CD4-positive, alpha-beta memory T cell (primary cell): Measurements from ENCODE around the gene ATP5PD. TPM values are rescaled to one million over a fixed set of nuclear protein-coding genes. Genes with fewer than 3 reads are reported as not detected.
A peak's percentile ranks its signal among the peaks of the same experiment; 100 is the strongest.

Source experiments
- CTCF ChIA-PET: fragments of 350-600 bp; sonication (Branson Sonifier 250); formaldehyde crosslinking; loops from one replicate; lab custom pipeline; 2021; ENCODE audit warnings: inconsistent platforms; ENCODE audit not compliant: partially characterized antibody; lab: Charles Lee
- POLR2A ChIA-PET: fragments of 350-600 bp; sonication (Branson Sonifier 250); formaldehyde crosslinking; loops from one replicate; lab custom pipeline; 2021; ENCODE audit not compliant: partially characterized antibody; lab: Charles Lee
- DNase-seq, 5 donors: peaks; one replicate each; pipeline versions ENCODE4 v3.0.0 to v3.0.0-alpha.2; 2020 to 2022; ENCODE audit warnings: mixed read lengths in 1 of 5
- H3K27ac ChIP-seq: one replicate; pipeline ENCODE4 v1.7.0; 2013; ENCODE audit warnings: low read depth, low read length
- H3K27me3 ChIP-seq: 2 replicates; pipeline ENCODE4 v1.7.0; 2013; ENCODE audit warnings: mild to moderate bottlenecking, low read length, moderate library complexity; ENCODE audit not compliant: insufficient read depth
- H3K36me3 ChIP-seq: 2 replicates; pipeline ENCODE4 v1.7.0; 2013; ENCODE audit warnings: mild to moderate bottlenecking, low read length, moderate library complexity; ENCODE audit not compliant: insufficient read depth
- H3K4me1 ChIP-seq: 2 replicates; pipeline ENCODE4 v1.7.0; 2013; ENCODE audit warnings: mild to moderate bottlenecking, low read length, moderate library complexity; ENCODE audit not compliant: insufficient read depth
- H3K4me3 ChIP-seq, 2 donors: one replicate each; pipeline ENCODE4 v1.7.0; 2013; ENCODE audit warnings: low read length in 2 of 2, mild to moderate bottlenecking in 1 of 2
- H3K9me3 ChIP-seq, 2 donors: one replicate each; pipeline ENCODE4 v1.7.0; 2013; ENCODE audit warnings: low read length in 2 of 2, control low read depth in 1 of 2; ENCODE audit not compliant: control insufficient read depth in 1 of 2
- H3K27ac Mint-ChIP-seq, 7 donors: one replicate each; pipeline ENCODE4 v1.8.0; 2020 to 2021; ENCODE audit warnings: mixed read lengths in 7 of 7, mild to moderate bottlenecking in 6 of 7, inconsistent platforms in 3 of 7, moderate library complexity in 3 of 7
- H3K27me3 Mint-ChIP-seq, 2 donors: one replicate each; pipeline ENCODE4 v1.8.0; 2020 to 2021; ENCODE audit warnings: mixed read lengths in 2 of 2
- H3K36me3 Mint-ChIP-seq, 2 donors: one replicate each; pipeline ENCODE4 v1.8.0; 2020 to 2021; ENCODE audit warnings: mixed read lengths in 2 of 2, inconsistent platforms in 1 of 2, mild to moderate bottlenecking in 1 of 2
- H3K4me1 Mint-ChIP-seq, 4 donors: one replicate each; pipeline ENCODE4 v1.8.0; 2020 to 2021; ENCODE audit warnings: mixed read lengths in 4 of 4, mild to moderate bottlenecking in 1 of 4
- H3K4me3 Mint-ChIP-seq, 8 donors: one replicate each; pipeline ENCODE4 v1.8.0; 2020 to 2021; ENCODE audit warnings: mixed read lengths in 8 of 8, mild to moderate bottlenecking in 7 of 8, moderate library complexity in 6 of 8, inconsistent platforms in 3 of 8
- H3K9me3 Mint-ChIP-seq, 8 donors: one replicate each; pipeline ENCODE4 v1.8.0; 2020 to 2021; ENCODE audit warnings: mixed read lengths in 8 of 8, mild to moderate bottlenecking in 5 of 8, inconsistent platforms in 3 of 8, moderate library complexity in 1 of 8
- intact Hi-C: fragments of 100-400 bp; cut with micrococcal nuclease; formaldehyde crosslinking; loops from one replicate; pipeline ENCODE4 v1.15.1; 2023
- polyA plus RNA-seq, 2 donors: library from polyadenylated mRNA; unstranded; fragments of 300-500 nt; fragmentation: Illumina TruSeq; gene quantifications; one replicate each; pipeline ENCODE4 v1.2.3, GENCODE V29; 2021
- total RNA-seq, 2 experiments: library from RNA; stranded (reverse); gene quantifications; one replicate each; pipeline ENCODE4 v1.2.3, GENCODE V29; 2021

Gene ATP5PD
- total and polyA plus RNA-seq, 4 experiments from 2014 or later = 167 to 552 (median 300) TPM

DNA sequence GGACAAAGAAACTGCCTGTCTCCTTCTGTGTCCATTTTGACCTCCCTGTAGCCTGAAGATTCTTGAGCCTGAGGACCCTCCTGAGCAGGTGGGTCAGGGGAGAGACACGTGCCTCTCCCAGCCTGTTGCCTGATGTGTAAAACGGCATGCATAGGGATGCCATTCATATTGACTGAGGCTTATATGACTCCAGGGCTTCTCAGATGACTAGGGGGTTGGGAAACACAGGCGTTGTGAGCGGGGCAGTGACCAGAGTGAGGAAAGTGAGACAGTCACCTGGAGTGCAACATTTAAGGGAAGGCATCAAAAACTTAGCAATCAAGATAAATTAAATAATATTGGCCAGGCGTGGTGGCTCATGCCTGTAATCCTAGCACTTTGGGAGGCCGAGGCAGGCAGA lies 35.9 kb upstream of the ATP5PD start:
- POLR2A ChIA-PET = interaction anchor here (1.1 kb wide), 1 partner anchor 15 kb away, joined by 3 read pairs; no protein-coding TSS in a partner anchor
- Histone ChIP-seq H3K27me3 (no peaks in the 10 kb centered on the region), H3K4me1 (peaks cover 34% of the 10 kb centered on the region), H3K9me3 (no peaks in the 10 kb centered on the region), H3K4me3 (no peak overlapping the region), H3K27ac (no peak overlapping the region), H3K36me3 (no peaks in the 10 kb centered on the region)
- Mint-ChIP-seq H3K4me3 (no peak overlapping the region), H3K36me3 (no peaks in the 10 kb centered on the region), H3K27me3 (no peaks in the 10 kb centered on the region), H3K4me1 (peaks cover 15 to 53% (median 29%) of the 10 kb centered on the region in 4 donors), H3K27ac (peak overlapping the region in 1 of 7 donors; percentile 86), H3K9me3 (no peaks in the 10 kb centered on the region)
- DNase-seq = no peak
- CTCF ChIA-PET = no interaction called here
- intact Hi-C loops = no loop called here

DNA sequence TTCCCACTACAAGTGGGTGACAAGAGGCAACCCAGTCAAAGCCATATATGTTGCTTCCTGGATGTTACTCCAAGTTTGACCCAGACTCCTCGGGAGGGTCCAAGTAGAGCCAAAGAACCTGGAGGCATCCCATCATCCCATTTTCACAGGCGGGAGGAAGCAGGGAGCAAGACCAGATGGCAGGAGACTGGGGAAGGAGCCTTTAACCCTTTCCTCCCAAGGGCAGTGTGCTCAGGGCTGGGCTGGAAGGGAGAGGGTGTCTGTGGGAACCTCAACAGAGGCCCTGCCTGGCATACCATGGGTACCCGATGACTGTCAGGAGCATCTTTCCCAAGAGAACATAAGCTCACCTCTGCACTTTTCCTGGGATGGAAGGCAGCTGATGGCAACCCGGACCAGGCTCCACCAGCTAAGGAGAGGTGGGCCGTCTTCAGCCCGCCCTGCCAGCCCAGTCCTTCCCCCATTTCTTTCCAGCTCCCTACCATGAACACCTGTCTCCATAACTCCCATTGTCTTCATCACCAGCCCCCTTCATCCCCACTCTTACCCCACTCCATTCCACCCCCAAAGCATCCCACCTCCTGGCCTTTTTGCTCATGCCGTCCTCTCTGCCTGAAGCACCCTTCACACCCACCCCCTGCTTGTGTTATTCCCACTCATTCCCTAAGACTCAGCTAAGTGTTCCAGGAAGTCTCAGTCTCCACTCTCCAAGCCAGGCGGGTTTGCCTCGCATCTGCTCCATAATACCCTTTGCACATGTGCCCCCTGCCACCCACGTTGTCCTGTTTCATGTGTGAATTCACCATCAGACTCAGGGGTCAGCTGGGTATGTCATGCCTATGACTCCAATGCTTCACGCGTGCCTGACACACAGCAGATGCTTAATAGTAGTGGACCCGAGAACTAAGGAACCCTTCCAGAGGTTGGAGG lies 35.1 kb upstream of the ATP5PD start:
- H3K27ac Mint-ChIP-seq = peak overlapping the region in 1 of 7 donors; percentile 36
- H3K36me3 ChIP-seq = no peaks in the 10 kb centered on the region
- POLR2A ChIA-PET = interaction anchor here (0.6 to 1.1 kb wide), 2 partner anchors 14 to 188 kb away, joined by 3 read pairs; no protein-coding TSS in a partner anchor
- no peaks in the 10 kb centered on the region for H3K27me3 Mint-ChIP-seq
- no peak overlapping the region for H3K4me3 ChIP-seq
- H3K36me3 Mint-ChIP-seq = no peaks in the 10 kb centered on the region
- no peak overlapping the region for H3K4me3 Mint-ChIP-seq
- no peak overlapping the region for H3K27ac ChIP-seq
- no peaks in the 10 kb centered on the region for H3K27me3 ChIP-seq
- H3K9me3 ChIP-seq = no peaks in the 10 kb centered on the region
- no peaks in the 10 kb centered on the region for H3K9me3 Mint-ChIP-seq
- H3K4me1 Mint-ChIP-seq = peaks cover 11 to 47% (median 26%) of the 10 kb centered on the region in 4 donors
- peaks cover 33% of the 10 kb centered on the region for H3K4me1 ChIP-seq
- intact Hi-C loops = no loop called here
- DNase-seq = no peak
- CTCF ChIA-PET = interaction anchor here (0.5 to 0.9 kb wide), 2 partner anchors 28 to 87 kb away, joined by 3 read pairs; no protein-coding TSS in a partner anchor

DNA sequence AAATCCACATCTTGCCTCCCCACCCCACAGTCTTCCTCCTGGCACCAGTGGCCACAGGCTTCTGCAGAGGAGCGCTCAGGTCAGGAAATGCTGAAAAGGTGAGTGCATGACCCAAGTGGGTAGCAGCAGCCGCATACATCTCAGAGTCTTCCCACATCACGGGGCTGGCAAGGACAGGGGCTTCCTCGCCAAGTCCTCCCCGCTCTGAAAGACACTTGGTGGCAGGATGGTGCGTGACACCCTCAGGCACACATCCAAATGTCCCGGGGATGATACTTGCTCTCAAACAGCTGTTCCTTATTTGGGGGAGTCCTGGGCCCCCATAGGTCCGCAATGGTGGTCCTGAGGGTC lies 32.2 kb upstream of the ATP5PD start:
- Mint-ChIP-seq H3K9me3 (no peaks in the 10 kb centered on the region), H3K27me3 (no peaks in the 10 kb centered on the region), H3K27ac (peak overlapping the region in 1 of 7 donors; percentile 41), H3K36me3 (no peaks in the 10 kb centered on the region), H3K4me3 (peak overlapping the region in 3 of 8 donors; percentile 2 to 51 (median 8)), H3K4me1 (peaks cover 3 to 32% (median 14%) of the 10 kb centered on the region in 4 donors)
- H3K27me3 ChIP-seq = no peaks in the 10 kb centered on the region
- H3K4me3 ChIP-seq = no peak overlapping the region
- H3K9me3 ChIP-seq = no peaks in the 10 kb centered on the region
- no peak for DNase-seq
- ChIA-PET CTCF (interaction anchor here (1.0 to 1.3 kb wide), 3 partner anchors 35 to 118 kb away, joined by 3 to 5 read pairs (median 3); no protein-coding TSS in a partner anchor), POLR2A (interaction anchor here (0.6 to 4.1 kb wide), 4 partner anchors 9 to 104 kb away, joined by 3 to 26 read pairs (median 4); partner anchors contain the start of genes MRPL58, SLC16A5 and SUMO2)
- peaks cover 30% of the 10 kb centered on the region for H3K4me1 ChIP-seq
- H3K27ac ChIP-seq = no peak overlapping the region
- intact Hi-C loops = no loop called here
- no peaks in the 10 kb centered on the region for H3K36me3 ChIP-seq

DNA sequence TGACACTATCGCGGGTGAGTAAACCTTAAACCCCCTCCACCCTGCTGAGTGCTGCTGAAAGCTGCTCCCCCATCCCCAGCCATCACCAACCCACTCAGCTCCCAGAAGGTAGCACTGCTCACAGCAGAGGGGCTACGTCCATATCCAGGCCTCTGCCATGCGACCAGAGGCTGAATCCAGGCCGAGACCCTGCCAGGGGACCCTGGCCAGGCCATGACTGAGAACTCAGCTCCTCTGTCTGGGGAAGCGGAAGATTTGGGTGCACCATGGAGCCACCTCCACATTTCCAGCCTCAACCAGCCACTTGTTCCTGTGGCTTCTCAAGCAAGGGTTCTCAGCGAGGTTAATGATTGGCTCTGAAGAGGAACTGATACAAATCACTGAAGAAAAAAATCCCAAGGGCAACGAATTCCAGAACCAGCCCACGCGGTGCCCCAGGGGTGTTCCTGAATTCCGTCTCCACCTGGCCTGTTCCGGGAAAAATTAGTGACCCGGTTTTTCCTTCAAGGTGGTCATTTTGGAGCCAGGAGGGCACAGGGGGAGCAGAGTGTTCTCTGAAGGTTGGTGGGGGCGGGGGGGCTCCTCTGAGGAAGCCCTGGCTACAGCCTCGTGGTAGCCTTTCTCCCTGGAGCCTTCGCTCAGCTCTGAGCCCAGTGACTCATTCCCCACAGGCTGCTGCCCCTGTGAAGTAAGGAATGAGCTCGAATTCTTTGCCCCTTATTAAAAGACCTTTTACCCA lies 31.7 kb upstream of the ATP5PD start:
- Mint-ChIP-seq H3K36me3 (no peaks in the 10 kb centered on the region), H3K9me3 (no peaks in the 10 kb centered on the region), H3K4me1 (peaks cover 0 to 27% (median 11%) of the 10 kb centered on the region in 4 donors), H3K4me3 (peak overlapping the region in 1 of 8 donors; percentile 51), H3K27ac (peak overlapping the region in 3 of 7 donors; percentile 36 to 63 (median 41)), H3K27me3 (no peaks in the 10 kb centered on the region)
- POLR2A ChIA-PET = interaction anchor here (0.6 to 4.1 kb wide), 6 partner anchors 10 to 66 kb away, joined by 3 to 26 read pairs (median 4); partner anchors contain the start of genes MRPL58 and SLC16A5
- Histone ChIP-seq H3K36me3 (no peaks in the 10 kb centered on the region), H3K4me1 (peaks cover 27% of the 10 kb centered on the region), H3K9me3 (no peaks in the 10 kb centered on the region), H3K4me3 (no peak overlapping the region), H3K27me3 (no peaks in the 10 kb centered on the region), H3K27ac (no peak overlapping the region)
- DNase-seq = no peak
- CTCF ChIA-PET = interaction anchor here (0.8 to 1.4 kb wide), 6 partner anchors 11 to 117 kb away, joined by 3 to 6 read pairs (median 4); partner anchors contain the start of gene NT5C
- intact Hi-C loops = no loop called here

- Histone ChIP-seq H3K36me3 (no peaks in the 10 kb centered on the region), H3K9me3 (no peaks in the 10 kb centered on the region), H3K4me1 (peaks cover 27% of the 10 kb centered on the region), H3K27ac (peak overlapping the region; percentile 10), H3K4me3 (peak overlapping the region in 1 of 2 donors; percentile 27), H3K27me3 (no peaks in the 10 kb centered on the region)
- Mint-ChIP-seq H3K4me1 (peaks cover 0 to 27% (median 11%) of the 10 kb centered on the region in 4 donors), H3K36me3 (no peaks in the 10 kb centered on the region), H3K4me3 (peak overlapping the region; percentile 41 to 79 (median 68)), H3K27me3 (no peaks in the 10 kb centered on the region), H3K27ac (peak overlapping the region in 4 of 7 donors; percentile 36 to 68 (median 58)), H3K9me3 (no peaks in the 10 kb centered on the region)
- intact Hi-C loops = no loop called here
- CTCF ChIA-PET = interaction anchor here (0.8 to 1.7 kb wide), 7 partner anchors 10 to 116 kb away, joined by 3 to 6 read pairs (median 4); partner anchors contain the start of genes MRPL58 and NT5C
- POLR2A ChIA-PET = interaction anchor here (0.6 to 4.1 kb wide), 8 partner anchors 10 to 907 kb away, joined by 3 to 26 read pairs (median 4); partner anchors contain the start of genes MRPL58 and SLC16A5
- DNase-seq = peak; percentile 23 to 52 (median 46)
Measured at GRCh38 chr17:75077496-75078283, 30.9 kb upstream of the ATP5PD start.

DNA sequence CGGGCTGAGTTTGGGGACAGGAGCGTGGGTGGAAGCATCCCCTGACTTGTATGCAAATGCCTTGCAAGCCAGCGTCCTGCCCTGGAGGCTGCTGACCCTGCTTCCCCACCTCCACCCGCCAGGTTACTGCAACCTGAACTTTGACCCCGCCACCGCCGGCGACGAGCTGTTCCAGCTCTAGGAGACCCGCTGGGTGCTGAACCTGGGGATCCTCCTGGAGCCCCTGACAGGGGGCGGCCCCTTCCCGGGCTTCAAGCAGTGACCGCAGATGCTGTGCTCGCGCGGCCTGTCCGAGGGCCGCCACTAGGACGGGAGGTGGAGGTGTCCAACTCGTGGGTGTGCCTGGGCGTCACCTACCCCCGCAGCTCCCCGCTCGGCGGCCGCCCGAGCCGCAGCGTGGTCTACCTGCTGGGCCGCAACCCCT lies 30.3 kb upstream of the ATP5PD start:
- H3K4me1 ChIP-seq = peaks cover 27% of the 10 kb centered on the region
- peak overlapping the region in 1 of 2 donors; percentile 27 for H3K4me3 ChIP-seq
- H3K27ac ChIP-seq = no peak overlapping the region
- H3K27me3 ChIP-seq = no peaks in the 10 kb centered on the region
- Mint-ChIP-seq H3K4me1 (peaks cover 0 to 24% (median 11%) of the 10 kb centered on the region in 4 donors), H3K4me3 (peak overlapping the region; percentile 41 to 79 (median 68)), H3K9me3 (no peaks in the 10 kb centered on the region), H3K36me3 (no peaks in the 10 kb centered on the region), H3K27ac (peak overlapping the region in 3 of 7 donors; percentile 36 to 76 (median 68)), H3K27me3 (no peaks in the 10 kb centered on the region)
- DNase-seq = no peak
- POLR2A ChIA-PET = interaction anchor here (0.6 to 4.1 kb wide), 5 partner anchors 9 to 908 kb away, joined by 3 to 26 read pairs (median 3); partner anchors contain the start of genes MRPL58 and SLC16A5
- intact Hi-C loops = no loop called here
- H3K9me3 ChIP-seq = no peaks in the 10 kb centered on the region
- CTCF ChIA-PET = interaction anchor here (0.7 to 1.7 kb wide), 4 partner anchors 14 to 115 kb away, joined by 3 to 4 read pairs (median 4); partner anchors contain the start of gene MRPL58
- H3K36me3 ChIP-seq = no peaks in the 10 kb centered on the region
